Panc1 (cell line): ENCODE measurements around the gene ANKRD33B.

Source experiments
- POLR2AphosphoS5 ChIP-seq: IDR thresholded peaks from 2 replicates; pipeline ENCODE4 v1.6.1; 2012; ENCODE audit warnings: mild to moderate bottlenecking, low read depth, low read length, moderate library complexity
- SIN3A ChIP-seq: IDR thresholded peaks from 2 replicates; pipeline ENCODE4 v1.6.1; 2012; ENCODE audit warnings: low read depth, mild to moderate bottlenecking, low read length, moderate library complexity, borderline replicate concordance; ENCODE audit not compliant: insufficient read depth
- TCF7L2 ChIP-seq: IDR thresholded peaks from 2 replicates; pipeline ENCODE4 v1.6.1; 2011; ENCODE audit warnings: mild to moderate bottlenecking, low read depth, low read length, inconsistent platforms
- TF ChIP-seq, protein P1 (sequence below): fragments of 450-650 bp; IDR thresholded peaks from 2 replicates; pipeline ENCODE4 v1.5.1; 2017; ENCODE audit warnings: mild to moderate bottlenecking
- TF ChIP-seq, protein P2 (sequence below), 2 experiments: IDR thresholded peaks; 2 replicates each; pipeline ENCODE4 v1.6.1; 2011 to 2012; ENCODE audit warnings: low read depth in 2 of 2, control low read depth in 1 of 2, low read length in 1 of 2, mild to moderate bottlenecking in 1 of 2, moderate library complexity in 1 of 2; ENCODE audit not compliant: insufficient read depth in 1 of 2

DNA sequence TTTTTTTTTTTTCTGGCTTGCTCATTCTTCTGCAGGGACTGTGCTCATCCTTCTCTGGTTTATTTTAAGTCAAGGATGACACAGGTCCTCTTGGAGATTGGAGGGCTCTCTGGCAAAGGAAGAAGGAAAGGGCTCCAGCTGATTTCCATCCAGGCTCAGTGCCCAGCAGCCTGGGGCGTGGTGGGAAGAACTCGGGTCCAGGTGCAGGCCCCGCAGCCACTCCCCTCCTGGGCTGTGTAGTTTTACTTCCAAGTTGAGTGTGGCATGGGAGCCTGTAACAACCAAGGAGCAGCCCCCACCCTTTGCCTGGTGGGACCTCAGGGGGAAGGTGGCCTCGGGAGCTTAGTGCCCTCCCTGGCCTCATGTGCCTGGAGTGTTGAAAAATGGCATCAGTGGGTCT, 58.9 kb downstream of the ANKRD33B start:
- TF ChIP-seq SIN3A = no peak
- TF ChIP-seq, protein P1, sequence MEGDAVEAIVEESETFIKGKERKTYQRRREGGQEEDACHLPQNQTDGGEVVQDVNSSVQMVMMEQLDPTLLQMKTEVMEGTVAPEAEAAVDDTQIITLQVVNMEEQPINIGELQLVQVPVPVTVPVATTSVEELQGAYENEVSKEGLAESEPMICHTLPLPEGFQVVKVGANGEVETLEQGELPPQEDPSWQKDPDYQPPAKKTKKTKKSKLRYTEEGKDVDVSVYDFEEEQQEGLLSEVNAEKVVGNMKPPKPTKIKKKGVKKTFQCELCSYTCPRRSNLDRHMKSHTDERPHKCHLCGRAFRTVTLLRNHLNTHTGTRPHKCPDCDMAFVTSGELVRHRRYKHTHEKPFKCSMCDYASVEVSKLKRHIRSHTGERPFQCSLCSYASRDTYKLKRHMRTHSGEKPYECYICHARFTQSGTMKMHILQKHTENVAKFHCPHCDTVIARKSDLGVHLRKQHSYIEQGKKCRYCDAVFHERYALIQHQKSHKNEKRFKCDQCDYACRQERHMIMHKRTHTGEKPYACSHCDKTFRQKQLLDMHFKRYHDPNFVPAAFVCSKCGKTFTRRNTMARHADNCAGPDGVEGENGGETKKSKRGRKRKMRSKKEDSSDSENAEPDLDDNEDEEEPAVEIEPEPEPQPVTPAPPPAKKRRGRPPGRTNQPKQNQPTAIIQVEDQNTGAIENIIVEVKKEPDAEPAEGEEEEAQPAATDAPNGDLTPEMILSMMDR = no peak
- TF ChIP-seq, protein P2, sequence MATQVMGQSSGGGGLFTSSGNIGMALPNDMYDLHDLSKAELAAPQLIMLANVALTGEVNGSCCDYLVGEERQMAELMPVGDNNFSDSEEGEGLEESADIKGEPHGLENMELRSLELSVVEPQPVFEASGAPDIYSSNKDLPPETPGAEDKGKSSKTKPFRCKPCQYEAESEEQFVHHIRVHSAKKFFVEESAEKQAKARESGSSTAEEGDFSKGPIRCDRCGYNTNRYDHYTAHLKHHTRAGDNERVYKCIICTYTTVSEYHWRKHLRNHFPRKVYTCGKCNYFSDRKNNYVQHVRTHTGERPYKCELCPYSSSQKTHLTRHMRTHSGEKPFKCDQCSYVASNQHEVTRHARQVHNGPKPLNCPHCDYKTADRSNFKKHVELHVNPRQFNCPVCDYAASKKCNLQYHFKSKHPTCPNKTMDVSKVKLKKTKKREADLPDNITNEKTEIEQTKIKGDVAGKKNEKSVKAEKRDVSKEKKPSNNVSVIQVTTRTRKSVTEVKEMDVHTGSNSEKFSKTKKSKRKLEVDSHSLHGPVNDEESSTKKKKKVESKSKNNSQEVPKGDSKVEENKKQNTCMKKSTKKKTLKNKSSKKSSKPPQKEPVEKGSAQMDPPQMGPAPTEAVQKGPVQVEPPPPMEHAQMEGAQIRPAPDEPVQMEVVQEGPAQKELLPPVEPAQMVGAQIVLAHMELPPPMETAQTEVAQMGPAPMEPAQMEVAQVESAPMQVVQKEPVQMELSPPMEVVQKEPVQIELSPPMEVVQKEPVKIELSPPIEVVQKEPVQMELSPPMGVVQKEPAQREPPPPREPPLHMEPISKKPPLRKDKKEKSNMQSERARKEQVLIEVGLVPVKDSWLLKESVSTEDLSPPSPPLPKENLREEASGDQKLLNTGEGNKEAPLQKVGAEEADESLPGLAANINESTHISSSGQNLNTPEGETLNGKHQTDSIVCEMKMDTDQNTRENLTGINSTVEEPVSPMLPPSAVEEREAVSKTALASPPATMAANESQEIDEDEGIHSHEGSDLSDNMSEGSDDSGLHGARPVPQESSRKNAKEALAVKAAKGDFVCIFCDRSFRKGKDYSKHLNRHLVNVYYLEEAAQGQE (IDR thresholded peaks at IDR 0.05; ENCODE audit: insufficient read depth in 1 of 2, low read depth in 2 of 2, low read length in 1 of 2) = no peak
- no peak for TF ChIP-seq POLR2AphosphoS5
- no peak for TF ChIP-seq TCF7L2
